Astrocyte (in vitro differentiated cells and primary cell): ENCODE results near the gene SPTBN1. TPM values are rescaled to one million over a fixed set of nuclear protein-coding genes. Genes with fewer than 3 reads are reported as not detected.

Experiments used
- DNase-seq: peaks from one replicate; pipeline ENCODE4 v3.0.0-alpha.2; 2010; ENCODE audit warnings: low read depth
- FAIRE-seq: peaks from 2 replicates; lab custom pipeline; 2011; peaks lifted over from hg19 to GRCh38; lab: Jason Lieb, UNC
- H2AFZ ChIP-seq: 2 replicates; pipeline ENCODE4 v1.6.0; 2012; ENCODE audit warnings: low read depth, low read length, inconsistent platforms
- H3K27ac ChIP-seq: 2 replicates; pipeline ENCODE4 v1.5.1; 2011; ENCODE audit warnings: low read depth, low read length, inconsistent platforms
- H3K27me3 ChIP-seq: 2 replicates; pipeline ENCODE4 v1.6.0; 2011; ENCODE audit warnings: low read length, inconsistent platforms; ENCODE audit not compliant: insufficient read depth
- H3K36me3 ChIP-seq: 2 replicates; pipeline ENCODE4 v1.5.1; 2011; ENCODE audit warnings: low read length, inconsistent platforms; ENCODE audit not compliant: insufficient read depth
- H3K4me1 ChIP-seq: 2 replicates; pipeline ENCODE4 v1.5.1; 2011; ENCODE audit warnings: low read length, inconsistent platforms; ENCODE audit not compliant: insufficient read depth
- H3K4me2 ChIP-seq: 2 replicates; pipeline ENCODE4 v1.6.0; 2012; ENCODE audit warnings: low read length, inconsistent platforms
- H3K4me3 ChIP-seq: 2 replicates; pipeline ENCODE4 v1.5.1; 2011; ENCODE audit warnings: low read depth, mild to moderate bottlenecking, low read length, inconsistent platforms; ENCODE audit not compliant: insufficient read depth
- H3K79me2 ChIP-seq: 2 replicates; pipeline ENCODE4 v1.6.0; 2012; ENCODE audit warnings: mild to moderate bottlenecking, low read length, inconsistent platforms; ENCODE audit not compliant: insufficient read depth
- H3K9ac ChIP-seq: 2 replicates; pipeline ENCODE4 v1.6.0; 2012; ENCODE audit warnings: mild to moderate bottlenecking, low read length, inconsistent platforms
- H3K9me3 ChIP-seq: 2 replicates; pipeline ENCODE4 v1.5.1; 2012; ENCODE audit warnings: low read depth, mild to moderate bottlenecking, low read length, inconsistent platforms; ENCODE audit not compliant: insufficient read depth
- H4K20me1 ChIP-seq: 2 replicates; pipeline ENCODE4 v1.6.0; 2012; ENCODE audit warnings: low read length, inconsistent platforms; ENCODE audit not compliant: insufficient read depth
- H3K27ac Mint-ChIP-seq: one replicate; pipeline ENCODE4 v1.8.0; 2021; ENCODE audit warnings: mild to moderate bottlenecking, mixed read lengths; ENCODE audit not compliant: unreplicated experiment
- H3K27me3 Mint-ChIP-seq: one replicate; pipeline ENCODE4 v1.8.0; 2021; ENCODE audit warnings: low read depth, mixed read lengths; ENCODE audit not compliant: unreplicated experiment
- H3K36me3 Mint-ChIP-seq: one replicate; pipeline ENCODE4 v1.8.0; 2021; ENCODE audit warnings: low read depth, mixed read lengths; ENCODE audit not compliant: unreplicated experiment
- H3K4me1 Mint-ChIP-seq: one replicate; pipeline ENCODE4 v1.8.0; 2021; ENCODE audit warnings: low read depth, mixed read lengths; ENCODE audit not compliant: unreplicated experiment
- H3K4me3 Mint-ChIP-seq: one replicate; pipeline ENCODE4 v1.8.0; 2021; ENCODE audit warnings: mild to moderate bottlenecking, moderate library complexity, mixed read lengths; ENCODE audit not compliant: unreplicated experiment
- H3K9me3 Mint-ChIP-seq: one replicate; pipeline ENCODE4 v1.8.0; 2021; ENCODE audit warnings: mild to moderate bottlenecking, mixed read lengths; ENCODE audit not compliant: unreplicated experiment
- EZH2 ChIP-seq: IDR thresholded peaks from 2 replicates; pipeline ENCODE4 v1.6.1; 2012; ENCODE audit warnings: mild to moderate bottlenecking, low read length, inconsistent platforms; ENCODE audit not compliant: insufficient read depth
- total RNA-seq: library from RNA; stranded (reverse); gene quantifications from 2 replicates; pipeline ENCODE4 v1.2.1, GENCODE V29; 2021
- TF ChIP-seq, protein P1 (sequence below): IDR thresholded peaks from 2 replicates; pipeline ENCODE4 v1.5.1; 2011; ENCODE audit warnings: low read depth, mild to moderate bottlenecking, inconsistent platforms, low read length, moderate library complexity; ENCODE audit not compliant: insufficient read depth

Gene SPTBN1
- total RNA-seq, 1 donor from 2014 or later = 311 TPM

- Mint-ChIP-seq H3K27ac (no peak overlapping the region), H3K4me3 (no peak overlapping the region), H3K36me3 (peaks cover 24% of the 10 kb centered on the region), H3K4me1 (peaks cover 34% of the 10 kb centered on the region), H3K27me3 (no peaks in the 10 kb centered on the region), H3K9me3 (no peaks in the 10 kb centered on the region)
- Histone ChIP-seq H4K20me1 (peaks cover 82% of the 10 kb centered on the region), H3K4me1 (peaks cover 40% of the 10 kb centered on the region), H3K36me3 (peaks cover 11% of the 10 kb centered on the region), H3K4me2 (no peak overlapping the region), H3K9me3 (no peaks in the 10 kb centered on the region), H3K4me3 (no peak overlapping the region), H3K27ac (no peak overlapping the region), H2AFZ (no peak overlapping the region), H3K79me2 (peaks cover 100% of the 10 kb centered on the region), H3K27me3 (no peaks in the 10 kb centered on the region), H3K9ac (no peak overlapping the region)
- FAIRE-seq (no peak), DNase-seq (peak; percentile 72)
- TF ChIP-seq, protein P1, sequence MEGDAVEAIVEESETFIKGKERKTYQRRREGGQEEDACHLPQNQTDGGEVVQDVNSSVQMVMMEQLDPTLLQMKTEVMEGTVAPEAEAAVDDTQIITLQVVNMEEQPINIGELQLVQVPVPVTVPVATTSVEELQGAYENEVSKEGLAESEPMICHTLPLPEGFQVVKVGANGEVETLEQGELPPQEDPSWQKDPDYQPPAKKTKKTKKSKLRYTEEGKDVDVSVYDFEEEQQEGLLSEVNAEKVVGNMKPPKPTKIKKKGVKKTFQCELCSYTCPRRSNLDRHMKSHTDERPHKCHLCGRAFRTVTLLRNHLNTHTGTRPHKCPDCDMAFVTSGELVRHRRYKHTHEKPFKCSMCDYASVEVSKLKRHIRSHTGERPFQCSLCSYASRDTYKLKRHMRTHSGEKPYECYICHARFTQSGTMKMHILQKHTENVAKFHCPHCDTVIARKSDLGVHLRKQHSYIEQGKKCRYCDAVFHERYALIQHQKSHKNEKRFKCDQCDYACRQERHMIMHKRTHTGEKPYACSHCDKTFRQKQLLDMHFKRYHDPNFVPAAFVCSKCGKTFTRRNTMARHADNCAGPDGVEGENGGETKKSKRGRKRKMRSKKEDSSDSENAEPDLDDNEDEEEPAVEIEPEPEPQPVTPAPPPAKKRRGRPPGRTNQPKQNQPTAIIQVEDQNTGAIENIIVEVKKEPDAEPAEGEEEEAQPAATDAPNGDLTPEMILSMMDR = no peak
These were observed 141.2 kb downstream of the SPTBN1 start for GRCh38 chr2:54597153-54597848.

DNA sequence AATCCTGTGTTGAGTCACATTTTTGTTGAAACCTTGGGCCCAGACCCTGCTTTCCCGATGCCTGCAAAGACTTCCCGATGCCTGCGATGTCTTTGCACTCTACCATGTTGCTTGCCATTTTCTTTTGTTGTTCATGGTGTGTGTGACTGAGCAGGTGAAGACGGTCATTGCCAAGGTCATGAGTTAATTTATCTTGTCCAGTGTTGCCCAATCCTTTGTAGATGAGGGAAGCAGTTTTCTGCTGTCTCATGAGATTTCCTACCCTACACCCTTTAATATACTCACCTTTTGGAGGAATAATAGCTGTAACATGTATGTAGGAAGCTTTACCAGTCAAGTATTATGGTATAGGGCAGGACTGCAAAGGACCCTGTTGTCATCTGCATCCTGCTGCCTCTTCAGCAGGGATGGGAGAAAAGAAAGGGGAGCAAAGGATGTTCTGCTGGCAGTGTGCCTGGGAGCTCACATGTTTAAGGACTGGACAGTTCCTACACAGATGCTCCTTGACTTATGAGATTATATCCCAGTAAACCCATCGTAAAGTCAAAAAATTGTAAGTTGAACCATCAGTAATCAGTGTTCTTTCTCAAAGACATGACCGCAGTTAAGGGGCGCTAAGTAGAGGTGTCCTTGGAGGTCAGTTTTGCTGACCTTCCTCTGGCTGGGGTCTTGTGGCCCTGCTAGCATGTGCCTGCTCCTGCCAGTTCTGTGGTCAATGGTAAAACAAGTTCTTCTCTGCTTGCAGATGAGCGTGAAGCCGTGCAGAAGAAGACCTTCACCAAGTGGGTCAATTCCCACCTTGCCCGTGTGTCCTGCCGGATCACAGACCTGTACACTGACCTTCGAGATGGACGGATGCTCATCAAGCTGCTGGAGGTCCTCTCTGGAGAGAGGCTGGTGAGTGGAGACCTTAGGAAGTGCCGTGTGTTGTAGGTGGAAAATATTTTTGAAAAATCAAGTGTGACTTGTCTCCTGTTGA is 142.5 kb downstream of the SPTBN1 start:
- DNase-seq = no peak
- Histone ChIP-seq H3K4me1 (peaks cover 53% of the 10 kb centered on the region), H3K36me3 (peaks cover 11% of the 10 kb centered on the region), H4K20me1 (peaks cover 84% of the 10 kb centered on the region), H3K9ac (no peak overlapping the region), H3K27me3 (no peaks in the 10 kb centered on the region), H2AFZ (no peak overlapping the region), H3K9me3 (no peaks in the 10 kb centered on the region), H3K4me3 (no peak overlapping the region), H3K79me2 (peaks cover 100% of the 10 kb centered on the region), H3K27ac (no peak overlapping the region), H3K4me2 (no peak overlapping the region)
- no peaks in the 10 kb centered on the region for H3K27me3 Mint-ChIP-seq
- H3K27ac Mint-ChIP-seq = no peak overlapping the region
- no peaks in the 10 kb centered on the region for H3K9me3 Mint-ChIP-seq
- H3K36me3 Mint-ChIP-seq = peaks cover 30% of the 10 kb centered on the region
- H3K4me1 Mint-ChIP-seq = peaks cover 39% of the 10 kb centered on the region
- FAIRE-seq = no peak
- TF ChIP-seq EZH2 = no peak
- TF ChIP-seq, protein P1 = no peak
- H3K4me3 Mint-ChIP-seq = no peak overlapping the region
